Measurements from ENCODE around the gene GPS1. TPM values are rescaled to one million over a fixed set of nuclear protein-coding genes. Genes with fewer than 3 reads are reported as not detected.

Gene GPS1
- total RNA-seq, 1 donor from 2014 or later = 112 TPM

GRCh38 chr17:82062984-82063368, 11.3 kb downstream of the GPS1 start:
- H3K9me3 Mint-ChIP-seq = no peaks in the 10 kb centered on the region
- intact Hi-C loops (cut with micrococcal nuclease) = no loop called here
- no peak overlapping the region for H3K27ac Mint-ChIP-seq
- H3K27me3 Mint-ChIP-seq (ENCODE audit: insufficient read depth) = no peaks in the 10 kb centered on the region
- no peak overlapping the region for H3K4me3 Mint-ChIP-seq
- no peaks in the 10 kb centered on the region for H3K4me1 Mint-ChIP-seq (ENCODE audit: low read depth)
- peaks cover 6% of the 10 kb centered on the region for H3K36me3 Mint-ChIP-seq (ENCODE audit: low read depth)
- DNase-seq (ENCODE audit: low spot score) = no peak

- no peak for DNase-seq (ENCODE audit: low spot score)
- Mint-ChIP-seq H3K27me3 (ENCODE audit: insufficient read depth) (no peaks in the 10 kb centered on the region), H3K4me1 (ENCODE audit: low read depth) (no peaks in the 10 kb centered on the region), H3K4me3 (peak overlapping the region; percentile 77), H3K9me3 (no peaks in the 10 kb centered on the region), H3K36me3 (ENCODE audit: low read depth) (peaks cover 6% of the 10 kb centered on the region), H3K27ac (no peak overlapping the region)
- intact Hi-C loops (cut with micrococcal nuclease) = no loop called here
Observed at GRCh38 chr17:82063424-82064415, 12.0 kb downstream of the GPS1 start.

GRCh38 chr17:82064433-82065192, 12.9 kb downstream of the GPS1 start:
- Mint-ChIP-seq H3K27ac (peak overlapping the region; percentile 40), H3K36me3 (ENCODE audit: low read depth) (peaks cover 6% of the 10 kb centered on the region), H3K4me3 (peak overlapping the region; percentile 77), H3K4me1 (ENCODE audit: low read depth) (no peaks in the 10 kb centered on the region), H3K9me3 (no peaks in the 10 kb centered on the region), H3K27me3 (ENCODE audit: insufficient read depth) (no peaks in the 10 kb centered on the region)
- DNase-seq (ENCODE audit: low spot score) = no peak
- intact Hi-C loops (cut with micrococcal nuclease) = loop anchor here (5.0 kb wide), 1 partner anchor 42 kb away; the partner anchor contains the start of genes CENPX and LRRC45

- Mint-ChIP-seq H3K27me3 (ENCODE audit: insufficient read depth) (no peaks in the 10 kb centered on the region), H3K36me3 (ENCODE audit: low read depth) (peaks cover 4% of the 10 kb centered on the region), H3K4me1 (ENCODE audit: low read depth) (no peaks in the 10 kb centered on the region), H3K4me3 (peak overlapping the region; percentile 77), H3K9me3 (no peaks in the 10 kb centered on the region), H3K27ac (no peak overlapping the region)
- intact Hi-C loops (cut with micrococcal nuclease) = loop anchor here (5.0 kb wide), 1 partner anchor 43 kb away; the partner anchor contains the start of genes CENPX and LRRC45
- peak; percentile 18 for DNase-seq (ENCODE audit: low spot score)
Observed at GRCh38 chr17:82065193-82065637, 13.5 kb downstream of the GPS1 start.

- Mint-ChIP-seq H3K27me3 (ENCODE audit: insufficient read depth) (no peaks in the 10 kb centered on the region), H3K27ac (peak within 1 kb of the TSS; percentile 83), H3K4me1 (ENCODE audit: low read depth) (no peaks in the 10 kb centered on the region), H3K4me3 (peak within 1 kb of the TSS; percentile 86), H3K9me3 (no peaks in the 10 kb centered on the region), H3K36me3 (ENCODE audit: low read depth) (peaks cover 4% of the 10 kb centered on the region)
- DNase-seq (ENCODE audit: low spot score) = peak; percentile 71
- intact Hi-C loops (cut with micrococcal nuclease) = loop anchor here (1.0 to 5.0 kb wide), 2 partner anchors 14 to 43 kb away; partner anchors contain the start of genes CENPX, GPS1, LRRC45 and RFNG
Observed at GRCh38 chr17:82065638-82066303, 14.1 kb downstream of the GPS1 start, which contains the start of gene DUS1L. DUS1L (minus strand) TSS chr17:82065804; CDS start chr17:82065059, 745 bp downstream.

- peaks cover 7% of the 10 kb centered on the region for H3K27me3 Mint-ChIP-seq (ENCODE audit: insufficient read depth)
- no peaks in the 10 kb centered on the region for H3K9me3 Mint-ChIP-seq
- H3K4me3 Mint-ChIP-seq = no peak overlapping the region
- H3K27ac Mint-ChIP-seq = no peak overlapping the region
- peaks cover 2% of the 10 kb centered on the region for H3K36me3 Mint-ChIP-seq (ENCODE audit: low read depth)
- no peaks in the 10 kb centered on the region for H3K4me1 Mint-ChIP-seq (ENCODE audit: low read depth)
- intact Hi-C loops (cut with micrococcal nuclease) = no loop called here
- DNase-seq (ENCODE audit: low spot score) = no peak
Observed at GRCh38 chr17:82070611-82071010, 18.9 kb downstream of the GPS1 start.

- intact Hi-C loops (cut with micrococcal nuclease) = no loop called here
- Mint-ChIP-seq H3K27ac (no peak overlapping the region), H3K27me3 (ENCODE audit: insufficient read depth) (peaks cover 7% of the 10 kb centered on the region), H3K36me3 (ENCODE audit: low read depth) (no peaks in the 10 kb centered on the region), H3K4me3 (no peak overlapping the region), H3K4me1 (ENCODE audit: low read depth) (no peaks in the 10 kb centered on the region), H3K9me3 (no peaks in the 10 kb centered on the region)
- DNase-seq (ENCODE audit: low spot score) = no peak
Observed at GRCh38 chr17:82072827-82073226, 21.1 kb downstream of the GPS1 start.

- Mint-ChIP-seq H3K27me3 (ENCODE audit: insufficient read depth) (peaks cover 7% of the 10 kb centered on the region), H3K36me3 (ENCODE audit: low read depth) (peaks cover 3% of the 10 kb centered on the region), H3K27ac (no peak overlapping the region), H3K9me3 (no peaks in the 10 kb centered on the region), H3K4me3 (no peak overlapping the region), H3K4me1 (ENCODE audit: low read depth) (no peaks in the 10 kb centered on the region)
- DNase-seq (ENCODE audit: low spot score) = no peak
- intact Hi-C loops (cut with micrococcal nuclease) = no loop called here
Observed at GRCh38 chr17:82073446-82073845, 21.7 kb downstream of the GPS1 start.

GRCh38 chr17:82076018-82076784, 24.5 kb downstream of the GPS1 start:
- Mint-ChIP-seq H3K4me3 (no peak overlapping the region), H3K27ac (no peak overlapping the region), H3K27me3 (ENCODE audit: insufficient read depth) (peaks cover 7% of the 10 kb centered on the region), H3K36me3 (ENCODE audit: low read depth) (peaks cover 6% of the 10 kb centered on the region), H3K9me3 (no peaks in the 10 kb centered on the region), H3K4me1 (ENCODE audit: low read depth) (no peaks in the 10 kb centered on the region)
- intact Hi-C loops (cut with micrococcal nuclease) = no loop called here
- DNase-seq (ENCODE audit: low spot score) = no peak

GRCh38 chr17:82076785-82077591, 25.3 kb downstream of the GPS1 start:
- Mint-ChIP-seq H3K36me3 (ENCODE audit: low read depth) (peaks cover 6% of the 10 kb centered on the region), H3K27me3 (ENCODE audit: insufficient read depth) (peaks cover 7% of the 10 kb centered on the region), H3K4me1 (ENCODE audit: low read depth) (no peaks in the 10 kb centered on the region), H3K27ac (no peak overlapping the region), H3K4me3 (no peak overlapping the region), H3K9me3 (no peaks in the 10 kb centered on the region)
- no peak for DNase-seq (ENCODE audit: low spot score)
- intact Hi-C loops (cut with micrococcal nuclease) = no loop called here

GRCh38 chr17:82077617-82078358, 26.1 kb downstream of the GPS1 start:
- no peak for DNase-seq (ENCODE audit: low spot score)
- no peak overlapping the region for H3K27ac Mint-ChIP-seq
- intact Hi-C loops (cut with micrococcal nuclease) = no loop called here
- no peaks in the 10 kb centered on the region for H3K4me1 Mint-ChIP-seq (ENCODE audit: low read depth)
- peaks cover 7% of the 10 kb centered on the region for H3K27me3 Mint-ChIP-seq (ENCODE audit: insufficient read depth)
- H3K36me3 Mint-ChIP-seq (ENCODE audit: low read depth) = peaks cover 6% of the 10 kb centered on the region
- no peak overlapping the region for H3K4me3 Mint-ChIP-seq
- no peaks in the 10 kb centered on the region for H3K9me3 Mint-ChIP-seq

Data from activated T-helper 1 cell treated with anti-CD3 and anti-CD28 coated beads, Interleukin-12 subunit alpha, Interleukin-12 subunit beta, Interleukin-2, Interleukin-4 antibody, amounts not matched to agents 30 ng/mL and 10 ng/mL and 1 ng/mL, durations not matched to agents 14 hours and 24 hours and 36 hours (primary cell).